H9 (cell line): ENCODE data around the gene TBC1D4. TPM values are rescaled to one million over a fixed set of nuclear protein-coding genes. Genes with fewer than 3 reads are reported as not detected.

Source experiments
- DNase-seq: peaks from one replicate; pipeline ENCODE4 v3.0.0-alpha.2; 2017
- H2AFZ ChIP-seq: one replicate; pipeline ENCODE4 v1.6.1; 2013; ENCODE audit warnings: mild to moderate bottlenecking, low read length, control low read depth, moderate library complexity
- H2AK5ac ChIP-seq: 2 replicates; pipeline ENCODE4 v1.6.1; 2013; ENCODE audit warnings: low read length, control low read depth, mixed read lengths; ENCODE audit not compliant: insufficient read length
- H2BK120ac ChIP-seq: one replicate; pipeline ENCODE4 v1.6.1; 2013; ENCODE audit warnings: low read depth, mild to moderate bottlenecking, low read length, control low read depth, inconsistent platforms; ENCODE audit not compliant: poor library complexity, severe bottlenecking
- H2BK12ac ChIP-seq: 2 replicates; pipeline ENCODE4 v1.6.1; 2013; ENCODE audit warnings: low read length, control low read depth, mixed read lengths, low read depth; ENCODE audit not compliant: insufficient read length
- H2BK15ac ChIP-seq: 2 replicates; pipeline ENCODE4 v1.6.1; 2013; ENCODE audit warnings: low read depth, low read length, control low read depth
- H2BK20ac ChIP-seq: one replicate; pipeline ENCODE4 v1.6.1; 2013; ENCODE audit warnings: low read depth, mild to moderate bottlenecking, low read length, control low read depth, inconsistent platforms; ENCODE audit not compliant: poor library complexity, severe bottlenecking
- H2BK5ac ChIP-seq: 2 replicates; pipeline ENCODE4 v1.6.1; 2013; ENCODE audit warnings: low read length, control low read depth, mixed read lengths; ENCODE audit not compliant: insufficient read length
- H3K14ac ChIP-seq: 2 replicates; pipeline ENCODE4 v1.6.1; 2013; ENCODE audit warnings: low read length, control low read depth; ENCODE audit not compliant: insufficient read depth
- H3K18ac ChIP-seq: 2 replicates; pipeline ENCODE4 v1.6.1; 2013; ENCODE audit warnings: low read depth, mild to moderate bottlenecking, mixed read lengths, low read length, control low read depth; ENCODE audit not compliant: insufficient read length
- H3K23ac ChIP-seq: 2 replicates; pipeline ENCODE4 v1.6.1; 2013; ENCODE audit warnings: low read length, control low read depth, mixed read lengths, low read depth; ENCODE audit not compliant: insufficient read length
- H3K23me2 ChIP-seq: 2 replicates; pipeline ENCODE4 v1.6.1; 2013; ENCODE audit warnings: low read depth, mild to moderate bottlenecking, mixed read lengths, low read length, control low read depth; ENCODE audit not compliant: insufficient read length, poor library complexity, severe bottlenecking
- H3K27ac ChIP-seq: 2 replicates; pipeline ENCODE4 v1.5.1; 2013; ENCODE audit warnings: low read length, control low read depth, mixed read lengths, low read depth; ENCODE audit not compliant: insufficient read length
- H3K27me3 ChIP-seq: 2 replicates; pipeline ENCODE4 v1.6.1; 2013; ENCODE audit warnings: low read length, control low read depth, inconsistent platforms; ENCODE audit not compliant: insufficient read depth
- H3K4ac ChIP-seq: 2 replicates; pipeline ENCODE4 v1.6.1; 2013; ENCODE audit warnings: low read depth, mild to moderate bottlenecking, control low read depth, inconsistent platforms, low read length, moderate library complexity
- H3K4me1 ChIP-seq: 2 replicates; pipeline ENCODE4 v1.6.1; 2013; ENCODE audit warnings: low read length, control low read depth, inconsistent platforms; ENCODE audit not compliant: insufficient read depth
- H3K4me2 ChIP-seq: 2 replicates; pipeline ENCODE4 v1.6.1; 2013; ENCODE audit warnings: low read length, control low read depth, mixed read lengths; ENCODE audit not compliant: insufficient read length, insufficient read depth
- H3K56ac ChIP-seq: 2 replicates; pipeline ENCODE4 v1.6.1; 2013; ENCODE audit warnings: low read depth, mild to moderate bottlenecking, mixed read lengths, low read length, control low read depth; ENCODE audit not compliant: insufficient read length
- H3K79me1 ChIP-seq: 2 replicates; pipeline ENCODE4 v1.6.1; 2013; ENCODE audit warnings: low read depth, mild to moderate bottlenecking, moderate library complexity, low read length, control low read depth, inconsistent platforms; ENCODE audit not compliant: insufficient read depth, poor library complexity, severe bottlenecking
- H3K79me2 ChIP-seq: 2 replicates; pipeline ENCODE4 v1.6.1; 2013; ENCODE audit warnings: low read length, control low read depth, inconsistent platforms; ENCODE audit not compliant: insufficient read depth
- H3K9ac ChIP-seq: 2 replicates; pipeline ENCODE4 v1.6.1; 2013; ENCODE audit warnings: low read length, control low read depth, mixed read lengths; ENCODE audit not compliant: insufficient read length; ENCODE audit errors: extremely low read depth
- H3K9me3 ChIP-seq: one replicate; pipeline ENCODE4 v1.6.1; 2013; ENCODE audit warnings: low read depth, low read length, inconsistent platforms; ENCODE audit not compliant: control insufficient read depth
- H3T11ph ChIP-seq: one replicate; pipeline ENCODE4 v1.6.1; 2013; ENCODE audit warnings: mild to moderate bottlenecking, low read length, control low read depth, inconsistent platforms
- H4K20me1 ChIP-seq: one replicate; pipeline ENCODE4 v1.6.1; 2013; ENCODE audit not compliant: control insufficient read depth, insufficient read length, insufficient read depth
- H4K5ac ChIP-seq: 2 replicates; pipeline ENCODE4 v1.6.1; 2013; ENCODE audit warnings: low read depth, mild to moderate bottlenecking, mixed read lengths, low read length, control low read depth; ENCODE audit not compliant: insufficient read length
- H4K8ac ChIP-seq: replicated peaks from 2 replicates; pipeline ENCODE4 v1.6.1; 2013; ENCODE audit warnings: low read length, control low read depth, mixed read lengths, low read depth; ENCODE audit not compliant: insufficient read length
- H4K91ac ChIP-seq: 2 replicates; pipeline ENCODE4 v1.6.1; 2013; ENCODE audit warnings: low read depth, mild to moderate bottlenecking, moderate library complexity, mixed read lengths, low read length, control low read depth; ENCODE audit not compliant: insufficient read length
- H3K27ac Mint-ChIP-seq, 3 experiments: 2 replicates in 2 of 3; 3 replicates in 1 of 3; pipeline ENCODE4 v1.8.0; 2020 to 2021; ENCODE audit warnings: mixed read lengths in 3 of 3, mild to moderate bottlenecking in 1 of 3, moderate library complexity in 1 of 3
- H3K27me3 Mint-ChIP-seq: 2 replicates; pipeline ENCODE4 v1.8.0; 2021; ENCODE audit warnings: low read depth, mild to moderate bottlenecking, moderate library complexity, mixed read lengths
- H3K36me3 Mint-ChIP-seq, 3 experiments: 2 replicates in 2 of 3; 3 replicates in 1 of 3; pipeline ENCODE4 v1.8.0; 2020 to 2021; ENCODE audit warnings: low read depth in 3 of 3, mixed read lengths in 3 of 3; ENCODE audit not compliant: insufficient read depth in 1 of 3
- H3K4me1 Mint-ChIP-seq, 2 experiments: 2 replicates each; pipeline ENCODE4 v1.8.0; 2020; ENCODE audit warnings: mixed read lengths in 2 of 2
- H3K4me3 Mint-ChIP-seq, 2 experiments: 2 replicates in 1 of 2; 3 replicates in 1 of 2; pipeline ENCODE4 v1.8.0; 2020 to 2021; ENCODE audit warnings: mild to moderate bottlenecking in 2 of 2, mixed read lengths in 2 of 2, moderate library complexity in 1 of 2
- H3K9me3 Mint-ChIP-seq, 2 experiments: 2 replicates in 1 of 2; 3 replicates in 1 of 2; pipeline ENCODE4 v1.8.0; 2020; ENCODE audit warnings: mild to moderate bottlenecking in 2 of 2, mixed read lengths in 2 of 2, moderate library complexity in 1 of 2
- CTCF ChIP-seq: fragments of 200-600 bp; sonication (generic); conservative IDR thresholded peaks from 3 replicates; pipeline ENCODE4 v1.8.0; 2021; ENCODE audit warnings: antibody characterized with exemption, mild to moderate bottlenecking
- WGBS: extraction: QIAGEN DNeasy Blood & Tissue Kit; methylation state at CpG from one replicate; pipeline ENCODE4 v1.1.7; 2013; ENCODE audit warnings: missing lambda C conversion rate, low lambda C conversion rate, mixed read lengths; ENCODE audit not compliant: insufficient read length; ENCODE audit errors: extremely low coverage; 5-methylcytosine and 5-hydroxymethylcytosine counted together
- total RNA-seq: library from RNA; stranded (reverse); gene quantifications from 2 replicates; pipeline ENCODE4 v1.2.1, GENCODE V29; 2021

TBC1D4 gene
- total RNA-seq, 1 experiment from 2014 or later = 10.5 TPM

GRCh38 chr13:75430436-75431209, 51.3 kb downstream of the TBC1D4 start:
- Histone ChIP-seq H4K20me1 (no peaks in the 10 kb centered on the region), H2BK20ac (no peak overlapping the region), H3K4me2 (no peak overlapping the region), H4K8ac (no peak overlapping the region), H4K91ac (no peak overlapping the region), H2BK5ac (no peak overlapping the region), H3K4me1 (no peaks in the 10 kb centered on the region), H3K9me3 (no peaks in the 10 kb centered on the region), H3K27ac (no peak overlapping the region), H2AFZ (no peak overlapping the region), H3K23ac (no peak overlapping the region), H3K56ac (no peak overlapping the region), H3K18ac (no peak overlapping the region), H3K4ac (no peak overlapping the region), H2BK120ac (no peak overlapping the region), H3K23me2 (no peaks in the 10 kb centered on the region), H3T11ph (no peak overlapping the region), H3K27me3 (no peaks in the 10 kb centered on the region), H3K79me2 (no peaks in the 10 kb centered on the region), H3K9ac (no peak overlapping the region), H2BK15ac (no peak overlapping the region), H3K79me1 (peaks cover 6% of the 10 kb centered on the region), H4K5ac (no peak overlapping the region), H2BK12ac (no peak overlapping the region), H3K14ac (no peak overlapping the region), H2AK5ac (no peak overlapping the region)
- no CpG with 5 or more reads among the region's 8 CpGs for WGBS
- Mint-ChIP-seq H3K9me3 (no peaks in the 10 kb centered on the region), H3K36me3 (no peaks in the 10 kb centered on the region; a peak in 1 of 7 replicates), H3K27me3 (no peaks in the 10 kb centered on the region), H3K4me3 (no peak overlapping the region), H3K27ac (no peak overlapping the region; a peak in 1 of 7 replicates), H3K4me1 (peaks cover 0 to 5% of the 10 kb centered on the region in 2 experiments; a peak in 1 of 4 replicates)
- DNase-seq = no peak
- no peak for TF ChIP-seq CTCF
